Measurements from ENCODE around the gene PSAPL1. TPM values are rescaled to one million over a fixed set of nuclear protein-coding genes. Genes with fewer than 3 reads are reported as not detected.

PSAPL1 gene
- total and polyA plus RNA-seq, 2 of the 8 experiments (the other 6 are each of a cell fraction or from before 2014, with no cell fraction given), result 0.03 TPM; not detected in 1

DNA sequence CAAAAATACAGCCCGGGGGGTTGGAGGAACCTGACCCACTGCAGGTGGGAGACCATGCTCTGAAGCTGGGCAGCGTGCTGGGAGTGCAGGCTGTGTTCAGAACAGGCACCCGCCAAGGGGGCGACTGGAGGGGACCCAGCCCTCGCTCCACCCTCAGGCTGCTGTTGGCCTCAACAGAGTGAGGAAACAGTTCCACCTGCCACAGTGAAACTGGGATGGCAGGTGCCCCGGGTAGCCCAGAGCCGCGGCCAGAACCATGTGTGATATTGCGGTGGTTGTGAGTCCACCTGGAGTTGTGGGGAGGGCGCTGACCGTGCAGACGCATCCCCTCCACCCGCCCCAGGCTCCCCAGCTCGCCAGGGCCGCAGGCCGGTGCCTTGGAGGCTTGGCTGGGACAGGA is 45.7 kb upstream of the PSAPL1 start:
- Histone ChIP-seq H2AK5ac (ENCODE audit: low read depth, low read length) (no peak overlapping the region), H2BK5ac (ENCODE audit: low read depth, low read length) (no peak overlapping the region), H3K27me3 (replicated peaks in 1 of 4; ENCODE audit: control insufficient read depth in 3 of 4, extremely low read depth in 1 of 4, insufficient read depth in 3 of 4, low read length in 3 of 4) (no peaks in the 10 kb centered on the region; a peak in 1 of 7 replicates), H3K4me1 (replicated peaks in 1 of 4; ENCODE audit: control insufficient read depth in 3 of 4, insufficient read depth in 4 of 4, low read length in 3 of 4) (no peaks in the 10 kb centered on the region; a peak in 2 of 7 replicates), H3K79me1 (ENCODE audit: low read depth, low read length) (no peaks in the 10 kb centered on the region), H4K8ac (ENCODE audit: extremely low read depth, insufficient read depth, low read length) (no peak overlapping the region), H3K9ac (replicated peaks in 1 of 4; ENCODE audit: extremely low read depth in 1 of 4, low read depth in 3 of 4, low read length in 3 of 4) (no peak overlapping the region), H3K79me2 (ENCODE audit: control insufficient read depth in 1 of 2, insufficient read depth in 2 of 2, low read length in 2 of 2) (no peaks in the 10 kb centered on the region), H3K4me2 (ENCODE audit: insufficient read depth in 1 of 2, low read depth in 2 of 2, low read length in 2 of 2) (no peak overlapping the region), H4K91ac (replicated peaks; ENCODE audit: insufficient read length, low read length) (no peak overlapping the region), H4K20me1 (replicated peaks in 1 of 2; ENCODE audit: control insufficient read depth in 1 of 2, insufficient read depth in 2 of 2, low read length in 2 of 2) (no peaks in the 10 kb centered on the region), H3K56ac (replicated peaks; ENCODE audit: insufficient read length, low read depth, low read length) (no peak overlapping the region), H4K5ac (ENCODE audit: insufficient read length, low read depth, low read length) (no peak overlapping the region), H3K4ac (replicated peaks; ENCODE audit: insufficient read length, low read depth, low read length) (no peak overlapping the region), H2BK20ac (ENCODE audit: low read length) (no peak overlapping the region), H3K4me3 (ENCODE audit: extremely low read depth in 1 of 4, insufficient read depth in 2 of 4, low read depth in 3 of 4, low read length in 4 of 4) (no peak overlapping the region), H3K18ac (ENCODE audit: extremely low read depth, low read length) (no peak overlapping the region), H2BK15ac (ENCODE audit: low read length) (no peak overlapping the region), H3K23ac (ENCODE audit: insufficient read length) (no peak overlapping the region), H3K36me3 (ENCODE audit: control insufficient read depth in 2 of 4, insufficient read depth in 4 of 4, low read length in 3 of 4) (no peaks in the 10 kb centered on the region), H2BK120ac (replicated peaks; ENCODE audit: low read depth, low read length) (no peak overlapping the region), H2AFZ (ENCODE audit: low read length) (no peak overlapping the region), H2BK12ac (ENCODE audit: low read depth, low read length) (no peak overlapping the region), H3K27ac (ENCODE audit: low read depth, low read length) (no peak overlapping the region), H3K23me2 (ENCODE audit: low read depth, low read length) (no peaks in the 10 kb centered on the region), H3K14ac (ENCODE audit: insufficient read length) (no peak overlapping the region), H3K9me3 (ENCODE audit: insufficient read depth in 2 of 2, low read depth in 1 of 2, low read length in 1 of 2) (no peaks in the 10 kb centered on the region)
- ChIA-PET CTCF (ENCODE audit: partially characterized antibody) (interaction anchor here (0.9 kb wide), 1 partner anchor 56 kb away, joined by 3 read pairs; no protein-coding TSS in a partner anchor), POLR2A (ENCODE audit: partially characterized antibody) (no interaction called here)
- 90% methylated on average over 13 of the region's 16 CpGs; no CpG with 5 or more reads in 1 of the 2 experiments for WGBS, 2 experiments (ENCODE audit: extremely low coverage in 1 of 2, insufficient coverage in 1 of 2, insufficient read length in 1 of 2, insufficient replicate concordance in 2 of 2, low coverage in 1 of 2, low lambda C conversion rate in 2 of 2, missing lambda C conversion rate in 1 of 2)
- FAIRE-seq (no peak), DNase-seq (ENCODE audit: low read depth in 1 of 2, low spot score in 2 of 2) (no peak)
- TF ChIP-seq POU5F1 (IDR thresholded peaks at IDR 0.05; ENCODE audit: low read depth, low read length) (no peak), TAF1 (IDR thresholded peaks at IDR 0.05; ENCODE audit: low read depth, low read length) (no peak), RFX5 (IDR thresholded peaks at IDR 0.05; ENCODE audit: borderline replicate concordance, low read depth, low read length) (no peak), CTBP2 (IDR thresholded peaks at IDR 0.05; ENCODE audit: borderline replicate concordance, insufficient read depth, insufficient read length, low read length) (no peak), RBBP5 (IDR thresholded peaks at IDR 0.05; ENCODE audit: borderline replicate concordance, low read depth, low read length) (no peak), JUN (IDR thresholded peaks at IDR 0.05; ENCODE audit: low read depth, low read length) (no peak), SP4 (IDR thresholded peaks at IDR 0.05; ENCODE audit: low read length) (no peak), TCF12 (IDR thresholded peaks at IDR 0.05; ENCODE audit: low read depth, low read length) (no peak), POLR2A (IDR thresholded peaks at IDR 0.05; ENCODE audit: control extremely low read depth in 1 of 2, low read depth in 2 of 2, low read length in 2 of 2) (no peak), BACH1 (IDR thresholded peaks at IDR 0.05; ENCODE audit: low read length) (no peak)
- TF ChIP-seq, protein P1, sequence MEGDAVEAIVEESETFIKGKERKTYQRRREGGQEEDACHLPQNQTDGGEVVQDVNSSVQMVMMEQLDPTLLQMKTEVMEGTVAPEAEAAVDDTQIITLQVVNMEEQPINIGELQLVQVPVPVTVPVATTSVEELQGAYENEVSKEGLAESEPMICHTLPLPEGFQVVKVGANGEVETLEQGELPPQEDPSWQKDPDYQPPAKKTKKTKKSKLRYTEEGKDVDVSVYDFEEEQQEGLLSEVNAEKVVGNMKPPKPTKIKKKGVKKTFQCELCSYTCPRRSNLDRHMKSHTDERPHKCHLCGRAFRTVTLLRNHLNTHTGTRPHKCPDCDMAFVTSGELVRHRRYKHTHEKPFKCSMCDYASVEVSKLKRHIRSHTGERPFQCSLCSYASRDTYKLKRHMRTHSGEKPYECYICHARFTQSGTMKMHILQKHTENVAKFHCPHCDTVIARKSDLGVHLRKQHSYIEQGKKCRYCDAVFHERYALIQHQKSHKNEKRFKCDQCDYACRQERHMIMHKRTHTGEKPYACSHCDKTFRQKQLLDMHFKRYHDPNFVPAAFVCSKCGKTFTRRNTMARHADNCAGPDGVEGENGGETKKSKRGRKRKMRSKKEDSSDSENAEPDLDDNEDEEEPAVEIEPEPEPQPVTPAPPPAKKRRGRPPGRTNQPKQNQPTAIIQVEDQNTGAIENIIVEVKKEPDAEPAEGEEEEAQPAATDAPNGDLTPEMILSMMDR (IDR thresholded peaks at IDR 0.05; ENCODE audit: control extremely low read depth in 1 of 3, insufficient read depth in 1 of 3, low read depth in 1 of 3, low read length in 3 of 3), result no peak

All from H1 (cell line).